GM19372 (cell line): ENCODE data around the gene CCDC107.
"Not testable (repeated sequence)": the region's sequence is repeated elsewhere in the genome, so short reads cannot be mapped to it uniquely, and the experiment has no call there.

Source experiments
- ATAC-seq: cut with Tn5 transposase; IDR thresholded peaks from one replicate; pipeline ENCODE4 v1.9.1; 2021; ENCODE audit warnings: mild to moderate bottlenecking, low read depth, moderate library complexity; ENCODE audit not compliant: unreplicated experiment

CCDC107 gene

GRCh38 chr9:35636877-35637246 lies 21.2 kb upstream of the CCDC107 start:
- ATAC-seq, result not testable (repeated sequence)

GRCh38 chr9:35637427-35637955 lies 20.6 kb upstream of the CCDC107 start:
- not testable (repeated sequence) for ATAC-seq

- not testable (repeated sequence) for ATAC-seq
Observed at GRCh38 chr9:35638751-35639150, 19.3 kb upstream of the CCDC107 start.

- not testable (repeated sequence) for ATAC-seq
Observed at GRCh38 chr9:35639225-35639624, 18.9 kb upstream of the CCDC107 start.

GRCh38 chr9:35639631-35640030 lies 18.5 kb upstream of the CCDC107 start:
- ATAC-seq, result no peak

- ATAC-seq, result not testable (repeated sequence)
Observed at GRCh38 chr9:35640431-35640830, 17.7 kb upstream of the CCDC107 start.

GRCh38 chr9:35641478-35641877 lies 16.6 kb upstream of the CCDC107 start:
- ATAC-seq, result not testable (repeated sequence)

- no peak for ATAC-seq
Observed at GRCh38 chr9:35643046-35643445, 15.0 kb upstream of the CCDC107 start.

GRCh38 chr9:35645736-35646135 lies 12.4 kb upstream of the CCDC107 start:
- ATAC-seq, result not testable (repeated sequence)

- ATAC-seq, result no peak
Observed at GRCh38 chr9:35646153-35646532, 11.9 kb upstream of the CCDC107 start.

- peak; percentile 84 for ATAC-seq
Observed at GRCh38 chr9:35646533-35647265, 11.4 kb upstream of the CCDC107 start.

- ATAC-seq, result no peak
Observed at GRCh38 chr9:35649431-35650340, 8.4 kb upstream of the CCDC107 start.

- ATAC-seq, result no peak
Observed at GRCh38 chr9:35650341-35651158, 7.5 kb upstream of the CCDC107 start, which contains the start of gene SIT1. Gene SIT1 (minus strand): TSS chr9:35650931. CDS start chr9:35650853, 78 bp downstream.

GRCh38 chr9:35651956-35652828 lies 5.9 kb upstream of the CCDC107 start:
- ATAC-seq, result no peak

- no peak for ATAC-seq
Observed at GRCh38 chr9:35652829-35653209, 5.3 kb upstream of the CCDC107 start.

- no peak for ATAC-seq
Observed at GRCh38 chr9:35653611-35654010, 4.5 kb upstream of the CCDC107 start.

GRCh38 chr9:35656348-35656747 lies 1.7 kb upstream of the CCDC107 start:
- ATAC-seq, result no peak

- no peak for ATAC-seq
Observed at GRCh38 chr9:35656831-35657545, 1.1 kb upstream of the CCDC107 start.
